Measurements from ENCODE around the gene FGF5. TPM values are rescaled to one million over a fixed set of nuclear protein-coding genes. Genes with fewer than 3 reads are reported as not detected.
"Not testable (repeated sequence)": the region's sequence is repeated elsewhere in the genome, so short reads cannot be mapped to it uniquely, and the experiment has no call there.

Gene FGF5
- total and polyA plus RNA-seq, 4 donors: 0.15 TPM; not detected in 3

DNA sequence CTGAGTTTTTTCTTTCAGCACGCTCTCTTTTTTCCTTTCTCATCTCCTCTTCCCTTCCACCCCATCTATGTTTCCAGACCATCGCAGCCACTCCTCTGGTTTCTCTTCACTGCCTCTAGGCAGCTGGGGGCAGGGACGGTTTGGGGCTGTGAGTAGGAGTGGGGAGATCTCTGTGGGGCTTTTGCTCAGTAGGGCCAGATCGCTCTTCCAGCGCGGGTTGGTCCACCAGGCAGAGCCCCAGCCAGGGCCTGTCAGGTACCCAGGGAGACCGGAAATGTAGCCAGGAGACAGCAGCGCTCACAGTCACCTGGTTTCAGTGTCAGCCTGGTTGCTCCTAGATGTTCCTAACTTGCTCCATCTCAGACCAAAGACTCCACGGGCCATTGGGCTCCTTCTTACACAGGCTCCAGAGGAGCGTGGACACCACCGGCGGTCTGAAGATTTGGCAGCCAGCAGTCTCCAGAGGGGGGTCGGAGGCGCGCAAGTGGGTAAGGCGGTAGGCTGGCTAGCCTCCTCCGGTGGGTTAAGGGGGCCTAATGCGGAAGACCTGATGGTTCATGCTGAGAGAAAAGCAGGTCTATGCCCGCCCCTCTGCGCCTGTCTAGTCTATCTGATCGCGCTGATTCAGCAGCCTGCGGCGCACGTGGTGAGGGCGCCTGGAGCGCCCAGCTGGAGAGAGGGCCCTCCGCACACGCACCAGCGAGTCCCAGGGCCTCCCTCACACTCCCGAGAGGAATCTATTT, 1.8 kb downstream of the FGF5 start:
- DNase-seq: no peak
- intact Hi-C loops (cut with DNase I): no loop called here
- WGBS, 2 donors: 4 to 5% methylated on average over 31 of the region's 31 CpGs

DNA sequence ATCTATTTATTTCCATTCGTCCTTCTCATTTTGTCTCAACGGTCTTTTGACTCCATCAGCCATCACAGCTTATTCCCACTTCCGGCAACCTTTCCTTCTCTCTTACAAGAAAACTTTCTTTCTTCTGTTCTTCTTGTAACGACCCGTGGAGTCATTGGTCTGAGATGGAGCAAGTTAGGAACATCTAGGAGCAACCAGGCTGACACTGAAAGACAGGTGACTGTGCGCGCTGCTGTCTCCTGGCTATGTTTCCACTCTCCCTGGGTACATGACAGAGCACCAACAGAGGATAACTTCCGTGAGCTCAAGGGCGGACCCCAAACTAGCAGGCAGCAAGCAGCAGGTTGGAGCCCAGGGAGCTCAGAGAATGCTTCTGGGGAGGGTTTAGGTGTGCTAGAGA, 2.5 kb downstream of the FGF5 start:
- intact Hi-C loops (cut with DNase I): no loop called here
- no peak overlapping the region for H3K27ac ChIP-seq (ENCODE audit: low read depth in 1 of 2, low read length in 2 of 2)
- DNase-seq (no peak), ATAC-seq (ENCODE audit: low FRiP score) (no peak)
- WGBS, 2 donors: 32 to 38% methylated on average over 9 of the region's 9 CpGs
- H3K9me3 ChIP-seq (ENCODE audit: control insufficient read depth, low read length): peaks cover 2% of the 10 kb centered on the region
- H3K4me1 ChIP-seq (ENCODE audit: control insufficient read depth in 1 of 2, insufficient read depth in 2 of 2, low read length in 2 of 2): no peaks in the 10 kb centered on the region
- H3K36me3 ChIP-seq (ENCODE audit: control insufficient read depth in 1 of 2, insufficient read depth in 2 of 2, low read length in 1 of 2): no peaks in the 10 kb centered on the region
- no peak overlapping the region for H3K4me3 ChIP-seq (ENCODE audit: low read length in 2 of 2)
- H3K27me3 ChIP-seq (ENCODE audit: control insufficient read depth in 1 of 2, insufficient read depth in 2 of 2, low read length in 1 of 2): peaks cover 0 to 7% of the 10 kb centered on the region in 2 donors

More for the DNA sequence above, 1.8 kb downstream of the FGF5 start:
- peaks cover 0 to 7% of the 10 kb centered on the region in 2 donors for H3K27me3 ChIP-seq (ENCODE audit: control insufficient read depth in 1 of 2, insufficient read depth in 2 of 2, low read length in 1 of 2)
- H3K9me3 ChIP-seq (ENCODE audit: control insufficient read depth, low read length): peaks cover 2% of the 10 kb centered on the region
- no peak overlapping the region for H3K27ac ChIP-seq (ENCODE audit: low read depth in 1 of 2, low read length in 2 of 2)
- H3K36me3 ChIP-seq (ENCODE audit: control insufficient read depth in 1 of 2, insufficient read depth in 2 of 2, low read length in 1 of 2): no peaks in the 10 kb centered on the region
- no peak overlapping the region for H3K4me3 ChIP-seq (ENCODE audit: low read length in 2 of 2)
- H3K4me1 ChIP-seq (ENCODE audit: control insufficient read depth in 1 of 2, insufficient read depth in 2 of 2, low read length in 2 of 2): no peaks in the 10 kb centered on the region
- ATAC-seq (ENCODE audit: low FRiP score): peak; percentile 40

GRCh38 chr4:80270321-80270720, 3.9 kb downstream of the FGF5 start:
- H3K4me3 ChIP-seq (ENCODE audit: low read length in 2 of 2): no peak overlapping the region
- H3K27me3 ChIP-seq (ENCODE audit: control insufficient read depth in 1 of 2, insufficient read depth in 2 of 2, low read length in 1 of 2): peaks cover 0 to 4% of the 10 kb centered on the region in 2 donors
- no peaks in the 10 kb centered on the region for H3K36me3 ChIP-seq (ENCODE audit: control insufficient read depth in 1 of 2, insufficient read depth in 2 of 2, low read length in 1 of 2)
- intact Hi-C loops (cut with DNase I): no loop called here
- H3K9me3 ChIP-seq (ENCODE audit: control insufficient read depth, low read length): peaks cover 2% of the 10 kb centered on the region
- DNase-seq (no peak), ATAC-seq (ENCODE audit: low FRiP score) (no peak)
- WGBS, 2 donors: 90 to 93% methylated on average over 2 of the region's 2 CpGs
- no peak overlapping the region for H3K27ac ChIP-seq (ENCODE audit: low read depth in 1 of 2, low read length in 2 of 2)
- H3K4me1 ChIP-seq (ENCODE audit: control insufficient read depth in 1 of 2, insufficient read depth in 2 of 2, low read length in 2 of 2): no peaks in the 10 kb centered on the region

GRCh38 chr4:80270868-80271267, 4.4 kb downstream of the FGF5 start:
- ATAC-seq (ENCODE audit: low FRiP score) (no peak), DNase-seq (no peak)
- WGBS, 2 donors: 0 to 63% methylated on average over 1 of the region's 1 CpG
- Histone ChIP-seq H3K27ac (ENCODE audit: low read depth in 1 of 2, low read length in 2 of 2) (no peak overlapping the region), H3K27me3 (ENCODE audit: control insufficient read depth in 1 of 2, insufficient read depth in 2 of 2, low read length in 1 of 2) (peaks cover 0 to 4% of the 10 kb centered on the region in 2 donors), H3K4me1 (ENCODE audit: control insufficient read depth in 1 of 2, insufficient read depth in 2 of 2, low read length in 2 of 2) (no peaks in the 10 kb centered on the region), H3K36me3 (ENCODE audit: control insufficient read depth in 1 of 2, insufficient read depth in 2 of 2, low read length in 1 of 2) (no peaks in the 10 kb centered on the region), H3K4me3 (ENCODE audit: low read length in 2 of 2) (no peak overlapping the region), H3K9me3 (ENCODE audit: control insufficient read depth, low read length) (peaks cover 2% of the 10 kb centered on the region)
- intact Hi-C loops (cut with DNase I): no loop called here

DNA sequence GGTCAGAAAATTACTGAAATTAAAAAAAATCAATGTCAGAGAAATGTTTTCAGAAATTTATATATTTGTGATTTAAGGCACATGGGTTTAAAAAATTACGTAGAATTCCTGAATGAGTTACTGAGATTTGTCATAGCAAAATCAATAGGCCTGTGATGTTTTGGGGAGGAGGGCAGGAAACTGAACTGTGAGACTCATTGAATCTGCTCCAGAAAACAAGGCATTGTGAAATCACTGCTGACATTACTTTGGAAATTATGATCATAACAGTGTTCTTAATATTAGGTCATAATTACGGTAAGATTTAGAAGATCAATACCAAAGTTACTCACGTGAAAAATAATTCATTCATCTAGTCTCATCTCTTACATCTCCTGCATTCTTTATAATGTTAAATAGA, 5.3 kb downstream of the FGF5 start:
- no peak for ATAC-seq (ENCODE audit: low FRiP score)
- H3K27ac ChIP-seq (ENCODE audit: low read depth in 1 of 2, low read length in 2 of 2): no peak overlapping the region
- H3K36me3 ChIP-seq (ENCODE audit: control insufficient read depth in 1 of 2, insufficient read depth in 2 of 2, low read length in 1 of 2): no peaks in the 10 kb centered on the region
- H3K4me1 ChIP-seq (ENCODE audit: control insufficient read depth in 1 of 2, insufficient read depth in 2 of 2, low read length in 2 of 2): no peaks in the 10 kb centered on the region
- no peak for DNase-seq
- no peak overlapping the region for H3K4me3 ChIP-seq (ENCODE audit: low read length in 2 of 2)
- peaks cover 0 to 1% of the 10 kb centered on the region in 2 donors for H3K27me3 ChIP-seq (ENCODE audit: control insufficient read depth in 1 of 2, insufficient read depth in 2 of 2, low read length in 1 of 2)
- H3K9me3 ChIP-seq (ENCODE audit: control insufficient read depth, low read length): peaks cover 2% of the 10 kb centered on the region
- intact Hi-C loops (cut with DNase I): no loop called here
- WGBS, 2 donors: 76 to 86% methylated on average over 3 of the region's 3 CpGs

DNA sequence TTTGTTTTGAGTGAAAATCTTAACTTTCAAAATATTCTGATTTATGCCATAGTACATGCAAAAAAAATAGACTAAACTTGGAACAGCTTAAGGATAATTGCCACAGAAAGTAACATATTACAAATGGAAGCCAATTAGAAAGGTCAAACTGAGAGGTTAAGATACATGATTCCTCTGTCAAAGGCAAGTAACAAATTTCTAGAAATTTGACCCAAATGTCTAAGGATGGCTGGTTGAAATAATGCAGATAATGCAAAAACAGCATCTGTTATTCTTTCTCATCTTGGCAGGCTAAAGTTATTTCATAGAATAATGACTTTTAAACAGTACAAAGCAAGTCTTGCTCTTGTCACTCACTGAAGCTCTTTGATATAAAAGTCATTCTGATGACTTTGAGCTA, 10.5 kb downstream of the FGF5 start:
- ATAC-seq (ENCODE audit: low FRiP score) (no peak), DNase-seq (no peak)
- no peaks in the 10 kb centered on the region for H3K9me3 ChIP-seq (ENCODE audit: control insufficient read depth, low read length)
- intact Hi-C loops (cut with DNase I): no loop called here
- no peak overlapping the region for H3K4me3 ChIP-seq (ENCODE audit: low read length in 2 of 2)
- no peaks in the 10 kb centered on the region for H3K36me3 ChIP-seq (ENCODE audit: control insufficient read depth in 1 of 2, insufficient read depth in 2 of 2, low read length in 1 of 2)
- H3K27me3 ChIP-seq (ENCODE audit: control insufficient read depth in 1 of 2, insufficient read depth in 2 of 2, low read length in 1 of 2): no peaks in the 10 kb centered on the region
- H3K27ac ChIP-seq (ENCODE audit: low read depth in 1 of 2, low read length in 2 of 2): no peak overlapping the region
- H3K4me1 ChIP-seq (ENCODE audit: control insufficient read depth in 1 of 2, insufficient read depth in 2 of 2, low read length in 2 of 2): no peaks in the 10 kb centered on the region

DNA sequence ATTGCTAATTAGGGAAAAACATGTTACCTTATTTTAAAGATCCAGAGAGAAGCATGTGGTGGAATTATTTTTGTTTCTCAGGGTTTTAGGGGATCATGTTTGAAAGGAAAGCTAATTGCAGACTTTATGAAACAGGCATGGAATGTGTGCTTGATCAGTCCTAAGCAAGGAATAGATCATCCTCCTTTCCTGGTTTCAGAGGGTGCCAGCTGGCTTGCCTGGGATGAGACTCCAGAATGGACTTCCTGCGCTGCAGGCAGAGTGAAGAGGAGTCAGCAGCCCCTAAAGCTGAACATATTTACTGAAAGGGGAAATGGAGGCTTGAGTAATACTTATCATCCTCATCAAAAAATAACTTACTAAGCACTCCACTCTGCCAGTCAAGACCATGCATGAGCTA, 13.3 kb downstream of the FGF5 start:
- H3K4me3 ChIP-seq (ENCODE audit: low read length in 2 of 2): no peak overlapping the region
- DNase-seq (no peak), ATAC-seq (ENCODE audit: low FRiP score) (no peak)
- no peaks in the 10 kb centered on the region for H3K36me3 ChIP-seq (ENCODE audit: control insufficient read depth in 1 of 2, insufficient read depth in 2 of 2, low read length in 1 of 2)
- no peaks in the 10 kb centered on the region for H3K9me3 ChIP-seq (ENCODE audit: control insufficient read depth, low read length)
- H3K4me1 ChIP-seq (ENCODE audit: control insufficient read depth in 1 of 2, insufficient read depth in 2 of 2, low read length in 2 of 2): no peaks in the 10 kb centered on the region
- intact Hi-C loops (cut with DNase I): no loop called here
- 90 to 95% methylated on average over 1 of the region's 1 CpG for WGBS, 2 donors
- H3K27ac ChIP-seq (ENCODE audit: low read depth in 1 of 2, low read length in 2 of 2): no peak overlapping the region
- H3K27me3 ChIP-seq (ENCODE audit: control insufficient read depth in 1 of 2, insufficient read depth in 2 of 2, low read length in 1 of 2): no peaks in the 10 kb centered on the region

GRCh38 chr4:80286451-80286850, 20.0 kb downstream of the FGF5 start:
- H3K27me3 ChIP-seq (ENCODE audit: control insufficient read depth in 1 of 2, insufficient read depth in 2 of 2, low read length in 1 of 2): no peaks in the 10 kb centered on the region
- H3K36me3 ChIP-seq (ENCODE audit: control insufficient read depth in 1 of 2, insufficient read depth in 2 of 2, low read length in 1 of 2): no peaks in the 10 kb centered on the region
- DNase-seq (no peak), ATAC-seq (ENCODE audit: low FRiP score) (no peak)
- no peaks in the 10 kb centered on the region for H3K9me3 ChIP-seq (ENCODE audit: control insufficient read depth, low read length)
- WGBS, 2 donors: 16 to 20% methylated on average over 7 of the region's 7 CpGs
- no peak overlapping the region for H3K27ac ChIP-seq (ENCODE audit: low read depth in 1 of 2, low read length in 2 of 2)
- H3K4me3 ChIP-seq (ENCODE audit: low read length in 2 of 2): no peak overlapping the region
- H3K4me1 ChIP-seq (ENCODE audit: control insufficient read depth in 1 of 2, insufficient read depth in 2 of 2, low read length in 2 of 2): no peaks in the 10 kb centered on the region
- intact Hi-C loops (cut with DNase I): no loop called here

GRCh38 chr4:80290665-80291064, 24.2 kb downstream of the FGF5 start:
- 98% methylated on average over 2 of the region's 2 CpGs for WGBS, 2 donors
- H3K27me3 ChIP-seq (ENCODE audit: control insufficient read depth in 1 of 2, insufficient read depth in 2 of 2, low read length in 1 of 2); H3K4me1 ChIP-seq (ENCODE audit: control insufficient read depth in 1 of 2, insufficient read depth in 2 of 2, low read length in 2 of 2); H3K4me3 ChIP-seq (ENCODE audit: low read length in 2 of 2); DNase-seq; intact Hi-C loops (cut with DNase I); H3K9me3 ChIP-seq (ENCODE audit: control insufficient read depth, low read length); H3K27ac ChIP-seq (ENCODE audit: low read depth in 1 of 2, low read length in 2 of 2); H3K36me3 ChIP-seq (ENCODE audit: control insufficient read depth in 1 of 2, insufficient read depth in 2 of 2, low read length in 1 of 2); ATAC-seq (ENCODE audit: low FRiP score): not testable (repeated sequence)

All from aorta (tissue), 5 donors.